ENCODE data around the gene ATCAY. TPM values are rescaled to one million over a fixed set of nuclear protein-coding genes. Genes with fewer than 3 reads are reported as not detected.

ATCAY gene
- total RNA-seq, 1 donor from 2014 or later = 15.8 TPM

DNA sequence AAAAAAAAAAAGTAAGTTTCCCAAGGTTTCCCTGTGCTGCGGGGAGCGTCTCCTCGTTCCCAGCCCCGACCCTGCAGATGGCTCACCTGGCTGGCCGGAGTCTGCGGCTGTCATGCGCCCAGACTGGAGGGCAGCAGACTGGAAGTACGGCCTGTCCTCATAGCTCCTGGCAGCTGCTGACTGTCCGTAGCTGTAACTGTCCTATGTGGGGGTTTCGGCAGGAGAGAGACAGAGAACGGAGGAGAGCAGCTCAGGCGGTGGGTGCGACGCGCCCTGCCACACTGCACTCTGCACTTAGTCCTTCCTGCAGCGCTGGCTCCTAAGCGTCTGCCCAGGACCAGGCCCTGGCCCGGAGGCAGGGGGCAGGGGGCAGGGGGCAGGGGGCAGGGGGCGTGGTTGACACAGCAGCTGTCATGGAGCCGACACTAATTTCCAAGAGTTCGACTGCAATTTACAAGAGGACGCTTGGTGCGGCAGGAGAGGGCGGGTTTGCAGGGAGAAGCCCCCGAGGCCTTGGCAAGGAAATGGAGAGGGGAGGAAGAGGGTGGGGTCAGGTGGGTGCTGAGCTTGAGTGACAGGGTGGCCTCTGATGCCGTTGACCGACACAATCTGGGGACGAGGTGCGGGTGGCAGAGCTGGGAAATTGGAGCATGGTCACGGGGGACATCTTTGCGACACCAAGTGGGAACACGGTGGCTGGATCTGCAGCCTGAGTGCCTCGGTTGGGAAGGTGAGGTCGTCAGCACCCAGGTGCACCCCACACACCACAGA lies 46.7 kb upstream of the ATCAY start:
- TF ChIP-seq EZH2 (IDR thresholded peaks at IDR 0.05) (no peak), EZH2phosphoT487 (IDR thresholded peaks at IDR 0.05) (no peak)
- TF ChIP-seq, protein P1, sequence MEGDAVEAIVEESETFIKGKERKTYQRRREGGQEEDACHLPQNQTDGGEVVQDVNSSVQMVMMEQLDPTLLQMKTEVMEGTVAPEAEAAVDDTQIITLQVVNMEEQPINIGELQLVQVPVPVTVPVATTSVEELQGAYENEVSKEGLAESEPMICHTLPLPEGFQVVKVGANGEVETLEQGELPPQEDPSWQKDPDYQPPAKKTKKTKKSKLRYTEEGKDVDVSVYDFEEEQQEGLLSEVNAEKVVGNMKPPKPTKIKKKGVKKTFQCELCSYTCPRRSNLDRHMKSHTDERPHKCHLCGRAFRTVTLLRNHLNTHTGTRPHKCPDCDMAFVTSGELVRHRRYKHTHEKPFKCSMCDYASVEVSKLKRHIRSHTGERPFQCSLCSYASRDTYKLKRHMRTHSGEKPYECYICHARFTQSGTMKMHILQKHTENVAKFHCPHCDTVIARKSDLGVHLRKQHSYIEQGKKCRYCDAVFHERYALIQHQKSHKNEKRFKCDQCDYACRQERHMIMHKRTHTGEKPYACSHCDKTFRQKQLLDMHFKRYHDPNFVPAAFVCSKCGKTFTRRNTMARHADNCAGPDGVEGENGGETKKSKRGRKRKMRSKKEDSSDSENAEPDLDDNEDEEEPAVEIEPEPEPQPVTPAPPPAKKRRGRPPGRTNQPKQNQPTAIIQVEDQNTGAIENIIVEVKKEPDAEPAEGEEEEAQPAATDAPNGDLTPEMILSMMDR (IDR thresholded peaks at IDR 0.05) = no peak
- Histone ChIP-seq H3K9me3 (ENCODE audit: low read depth) (no peaks in the 10 kb centered on the region), H3K4me1 (no peaks in the 10 kb centered on the region), H3K9ac (no peak overlapping the region), H3K4me3 (no peak overlapping the region), H3K4me2 (no peak overlapping the region), H3K36me3 (no peaks in the 10 kb centered on the region), H3K27ac (no peak overlapping the region), H3F3A (ENCODE audit: low read depth) (peaks cover 8% of the 10 kb centered on the region), H3K79me2 (ENCODE audit: low read depth) (no peaks in the 10 kb centered on the region), H3K27me3 (no peaks in the 10 kb centered on the region), H2AFZ (replicated peaks) (no peak overlapping the region), H4K20me1 (ENCODE audit: low read depth) (no peaks in the 10 kb centered on the region)
- Mint-ChIP-seq H3K27me3 (ENCODE audit: insufficient read depth, low read depth) (peaks cover 6% of the 10 kb centered on the region), H3K9me3 (peaks cover 9% of the 10 kb centered on the region), H3K36me3 (no peaks in the 10 kb centered on the region), H3K4me3 (no peak overlapping the region), H3K4me1 (peaks cover 12% of the 10 kb centered on the region), H3K27ac (no peak overlapping the region)
- DNase-seq (ENCODE audit: low spot score) = no peak

DNA sequence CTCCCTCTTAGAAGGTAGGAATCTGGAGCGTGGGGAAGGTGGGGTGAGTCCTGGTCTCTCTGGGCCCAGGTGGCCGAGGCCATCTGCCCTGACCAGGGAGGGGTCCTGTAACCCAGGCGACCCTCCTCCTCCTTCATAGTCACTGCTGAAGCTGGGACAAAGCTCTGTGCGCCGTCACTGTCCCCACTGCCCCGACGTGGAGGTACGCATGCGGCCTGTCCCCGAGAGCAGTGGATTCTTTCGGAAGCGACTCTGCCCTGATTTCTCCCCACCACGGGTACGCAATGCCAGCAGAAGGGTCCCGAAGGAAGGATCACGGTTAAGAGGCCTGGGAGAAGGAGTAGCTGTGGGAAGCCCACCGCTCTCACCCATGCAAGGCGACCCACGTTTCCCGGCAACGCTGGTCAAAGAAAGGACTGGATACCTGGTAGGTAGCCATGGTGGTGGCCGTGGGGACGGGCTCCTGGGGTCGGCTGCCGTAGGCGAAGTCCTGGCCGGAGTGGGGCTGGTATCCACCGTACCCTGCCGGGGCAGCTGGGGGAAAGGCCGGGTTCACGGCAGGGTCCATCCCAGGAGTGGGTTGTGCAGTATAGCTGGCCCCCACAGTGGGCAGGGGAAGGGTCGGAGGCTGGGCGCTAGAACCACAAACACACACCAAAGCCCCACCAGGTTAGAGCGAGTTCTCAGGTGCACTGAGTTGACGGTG lies 46.0 kb upstream of the ATCAY start:
- Mint-ChIP-seq H3K9me3 (peaks cover 9% of the 10 kb centered on the region), H3K27ac (no peak overlapping the region), H3K36me3 (no peaks in the 10 kb centered on the region), H3K4me1 (peaks cover 12% of the 10 kb centered on the region), H3K27me3 (ENCODE audit: insufficient read depth, low read depth) (peaks cover 6% of the 10 kb centered on the region), H3K4me3 (no peak overlapping the region)
- H3K4me3 ChIP-seq = no peak overlapping the region
- no peaks in the 10 kb centered on the region for H3K27me3 ChIP-seq
- H3K27ac ChIP-seq = no peak overlapping the region
- H3K4me1 ChIP-seq = no peaks in the 10 kb centered on the region
- H3K36me3 ChIP-seq = no peaks in the 10 kb centered on the region
- H4K20me1 ChIP-seq (ENCODE audit: low read depth) = no peaks in the 10 kb centered on the region
- no peak overlapping the region for H3K4me2 ChIP-seq
- H3K9ac ChIP-seq = no peak overlapping the region
- TF ChIP-seq, protein P1 (IDR thresholded peaks at IDR 0.05) = no peak
- TF ChIP-seq EZH2 (IDR thresholded peaks at IDR 0.05) (no peak), EZH2phosphoT487 (IDR thresholded peaks at IDR 0.05) (no peak)
- H2AFZ ChIP-seq (replicated peaks) = no peak overlapping the region
- no peak for DNase-seq (ENCODE audit: low spot score)
- peaks cover 8% of the 10 kb centered on the region for H3F3A ChIP-seq (ENCODE audit: low read depth)
- no peaks in the 10 kb centered on the region for H3K9me3 ChIP-seq (ENCODE audit: low read depth)
- H3K79me2 ChIP-seq (ENCODE audit: low read depth) = no peaks in the 10 kb centered on the region

DNA sequence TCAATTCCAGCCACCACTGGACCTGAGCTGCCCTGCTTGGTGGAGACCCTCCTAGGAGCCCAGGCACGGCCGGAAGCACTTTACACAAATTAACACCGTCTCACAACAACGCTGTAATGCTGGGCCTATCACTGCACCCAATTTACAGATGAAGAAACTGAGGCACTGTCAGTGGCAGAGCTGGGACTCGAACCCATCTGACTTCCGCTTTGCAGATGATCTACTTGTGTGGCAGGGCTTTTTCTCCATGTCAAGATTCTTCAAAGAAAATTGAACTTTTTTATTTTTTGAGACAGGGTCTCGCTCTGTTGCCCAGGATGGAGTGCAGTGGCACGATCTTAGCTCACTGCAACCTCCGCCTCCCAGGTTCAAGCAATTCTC lies 45.4 kb upstream of the ATCAY start:
- Histone ChIP-seq H3K4me3 (no peak overlapping the region), H3K36me3 (no peaks in the 10 kb centered on the region), H3K9me3 (ENCODE audit: low read depth) (no peaks in the 10 kb centered on the region), H2AFZ (replicated peaks) (no peak overlapping the region), H3K27ac (no peak overlapping the region), H3K79me2 (ENCODE audit: low read depth) (no peaks in the 10 kb centered on the region), H3K9ac (no peak overlapping the region), H3K27me3 (no peaks in the 10 kb centered on the region), H3K4me1 (no peaks in the 10 kb centered on the region), H4K20me1 (ENCODE audit: low read depth) (no peaks in the 10 kb centered on the region), H3F3A (ENCODE audit: low read depth) (peaks cover 8% of the 10 kb centered on the region), H3K4me2 (no peak overlapping the region)
- Mint-ChIP-seq H3K9me3 (peaks cover 9% of the 10 kb centered on the region), H3K36me3 (no peaks in the 10 kb centered on the region), H3K4me1 (peaks cover 18% of the 10 kb centered on the region), H3K27ac (no peak overlapping the region), H3K4me3 (no peak overlapping the region), H3K27me3 (ENCODE audit: insufficient read depth, low read depth) (peaks cover 7% of the 10 kb centered on the region)
- TF ChIP-seq EZH2 (IDR thresholded peaks at IDR 0.05) (no peak), EZH2phosphoT487 (IDR thresholded peaks at IDR 0.05) (no peak)
- TF ChIP-seq, protein P1 (IDR thresholded peaks at IDR 0.05) = no peak
- DNase-seq (ENCODE audit: low spot score) = no peak
